ENCODE data around the gene ASB18.

- TF ChIP-seq CTCF (IDR thresholded peaks at IDR 0.05; ENCODE audit: poor library complexity) (no peak), EZH2 (IDR thresholded peaks at IDR 0.05; ENCODE audit: borderline replicate concordance) (no peak)
These were observed 39.7 kb upstream of the ASB18 start for GRCh38 chr2:236303935-236304334.
